ENCODE results near the gene CDC20B. TPM values are rescaled to one million over a fixed set of nuclear protein-coding genes. Genes with fewer than 3 reads are reported as not detected.

CDC20B gene
- total RNA-seq, 1 experiment from 2014 or later: 0.26 TPM

DNA sequence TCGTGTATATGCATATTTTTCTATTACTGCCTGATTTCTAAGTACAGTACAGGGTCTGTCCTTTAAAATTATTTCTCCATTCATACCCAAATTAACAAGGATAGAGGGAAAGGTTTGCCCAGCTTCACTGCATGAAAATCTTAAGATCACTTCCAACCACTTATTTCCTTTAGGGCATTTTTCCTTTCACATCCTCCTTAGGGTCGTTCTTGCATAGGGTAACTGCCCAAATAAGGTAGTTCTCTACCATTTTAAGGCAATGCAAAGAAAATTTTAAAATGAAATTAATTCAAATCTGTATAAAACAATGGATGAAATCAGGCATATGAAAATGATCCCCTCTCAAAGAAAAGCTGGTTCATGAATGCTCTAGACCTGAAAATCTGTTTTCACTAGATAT lies 4.1 kb upstream of the CDC20B start:
- Mint-ChIP-seq H3K27me3 (ENCODE audit: low read depth) (peaks cover 98% of the 10 kb centered on the region), H3K4me1 (peaks cover 24 to 31% of the 10 kb centered on the region in 2 experiments), H3K4me3 (peak overlapping the region; percentile 66 to 80), H3K36me3 (ENCODE audit: insufficient read depth in 1 of 3, low read depth in 3 of 3) (no peaks in the 10 kb centered on the region), H3K9me3 (peaks cover 0 to 6% of the 10 kb centered on the region in 2 experiments; a peak in 2 of 5 replicates), H3K27ac (no peak overlapping the region)
- no peak overlapping the region for H3K23ac ChIP-seq (ENCODE audit: insufficient read length, low read depth, low read length)
- H2BK5ac ChIP-seq (ENCODE audit: insufficient read length, low read length): no peak overlapping the region
- H4K20me1 ChIP-seq (ENCODE audit: control insufficient read depth, insufficient read depth, insufficient read length): no peaks in the 10 kb centered on the region
- no peak overlapping the region for H3K27ac ChIP-seq (ENCODE audit: insufficient read length, low read depth, low read length)
- no peaks in the 10 kb centered on the region for H3K9me3 ChIP-seq (ENCODE audit: control insufficient read depth, low read depth, low read length)
- H3K27me3 ChIP-seq (ENCODE audit: insufficient read depth, low read length): peaks cover 42% of the 10 kb centered on the region
- DNase-seq: no peak
- no peak overlapping the region for H3K4ac ChIP-seq (ENCODE audit: low read depth, low read length)
- no peak overlapping the region for H3T11ph ChIP-seq (ENCODE audit: low read length)
- no peak overlapping the region for H4K5ac ChIP-seq (ENCODE audit: insufficient read length, low read depth, low read length)
- H2BK20ac ChIP-seq (ENCODE audit: low read depth, low read length, poor library complexity, severe bottlenecking): no peak overlapping the region
- H3K23me2 ChIP-seq (ENCODE audit: insufficient read length, low read depth, low read length, poor library complexity, severe bottlenecking): peaks cover 6% of the 10 kb centered on the region
- H3K4me2 ChIP-seq (ENCODE audit: insufficient read depth, insufficient read length, low read length): peak overlapping the region; percentile 87
- H2BK120ac ChIP-seq (ENCODE audit: low read depth, low read length, poor library complexity, severe bottlenecking): no peak overlapping the region
- TF ChIP-seq, protein P1, sequence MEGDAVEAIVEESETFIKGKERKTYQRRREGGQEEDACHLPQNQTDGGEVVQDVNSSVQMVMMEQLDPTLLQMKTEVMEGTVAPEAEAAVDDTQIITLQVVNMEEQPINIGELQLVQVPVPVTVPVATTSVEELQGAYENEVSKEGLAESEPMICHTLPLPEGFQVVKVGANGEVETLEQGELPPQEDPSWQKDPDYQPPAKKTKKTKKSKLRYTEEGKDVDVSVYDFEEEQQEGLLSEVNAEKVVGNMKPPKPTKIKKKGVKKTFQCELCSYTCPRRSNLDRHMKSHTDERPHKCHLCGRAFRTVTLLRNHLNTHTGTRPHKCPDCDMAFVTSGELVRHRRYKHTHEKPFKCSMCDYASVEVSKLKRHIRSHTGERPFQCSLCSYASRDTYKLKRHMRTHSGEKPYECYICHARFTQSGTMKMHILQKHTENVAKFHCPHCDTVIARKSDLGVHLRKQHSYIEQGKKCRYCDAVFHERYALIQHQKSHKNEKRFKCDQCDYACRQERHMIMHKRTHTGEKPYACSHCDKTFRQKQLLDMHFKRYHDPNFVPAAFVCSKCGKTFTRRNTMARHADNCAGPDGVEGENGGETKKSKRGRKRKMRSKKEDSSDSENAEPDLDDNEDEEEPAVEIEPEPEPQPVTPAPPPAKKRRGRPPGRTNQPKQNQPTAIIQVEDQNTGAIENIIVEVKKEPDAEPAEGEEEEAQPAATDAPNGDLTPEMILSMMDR (conservative IDR thresholded peaks at IDR 0.05): no peak
- no peak overlapping the region for H2AK5ac ChIP-seq (ENCODE audit: insufficient read length, low read length)
- H2BK15ac ChIP-seq (ENCODE audit: low read depth, low read length): no peak overlapping the region
- no peak overlapping the region for H4K8ac ChIP-seq (replicated peaks; ENCODE audit: insufficient read length, low read depth, low read length)
- H2BK12ac ChIP-seq (ENCODE audit: insufficient read length, low read depth, low read length): no peak overlapping the region
- no peaks in the 10 kb centered on the region for H3K79me1 ChIP-seq (ENCODE audit: insufficient read depth, low read depth, low read length, poor library complexity, severe bottlenecking)
- no CpG with 5 or more reads among the region's 2 CpGs for WGBS (ENCODE audit: extremely low coverage, insufficient read length, low lambda C conversion rate)
- H3K14ac ChIP-seq (ENCODE audit: insufficient read depth, low read length): no peak overlapping the region
- H3K56ac ChIP-seq (ENCODE audit: insufficient read length, low read depth, low read length): no peak overlapping the region
- H3K18ac ChIP-seq (ENCODE audit: insufficient read length, low read depth, low read length): no peak overlapping the region
- no peaks in the 10 kb centered on the region for H3K79me2 ChIP-seq (ENCODE audit: insufficient read depth, low read length)
- H2AFZ ChIP-seq (ENCODE audit: low read length): no peak overlapping the region
- H4K91ac ChIP-seq (ENCODE audit: insufficient read length, low read depth, low read length): no peak overlapping the region
- no peak overlapping the region for H3K9ac ChIP-seq (ENCODE audit: extremely low read depth, insufficient read length, low read length)
- no peaks in the 10 kb centered on the region for H3K4me1 ChIP-seq (ENCODE audit: insufficient read depth, low read length)
